H1 (cell line): ENCODE measurements around the gene LIMK2. TPM values are rescaled to one million over a fixed set of nuclear protein-coding genes. Genes with fewer than 3 reads are reported as not detected.

ENCODE experiments used
- CTCF ChIA-PET: fragments of 300-600 bp; sonication (Branson Sonifier 250); formaldehyde crosslinking; loops from one replicate; lab custom pipeline; 2021; ENCODE audit not compliant: partially characterized antibody; lab: Charles Lee
- POLR2A ChIA-PET: fragments of 300-600 bp; sonication (Branson Sonifier 250); formaldehyde crosslinking; loops from one replicate; lab custom pipeline; 2021; ENCODE audit warnings: inconsistent platforms; ENCODE audit not compliant: partially characterized antibody; lab: Charles Lee
- DNase-seq, 2 experiments: peaks; one replicate each; pipeline versions ENCODE4 v3.0.0 to v3.0.0-alpha.2; 2010 to 2022; ENCODE audit warnings: low spot score in 2 of 2, low read depth in 1 of 2, mixed read lengths in 1 of 2
- FAIRE-seq: peaks from 2 replicates; lab custom pipeline; 2011; peaks lifted over from hg19 to GRCh38; lab: Jason Lieb, UNC
- H2AFZ ChIP-seq: 2 replicates; pipeline ENCODE4 v1.8.1; 2012; ENCODE audit warnings: low read length, inconsistent platforms
- H2AK5ac ChIP-seq: 2 replicates; pipeline ENCODE4 v1.6.1; 2013; ENCODE audit warnings: low read depth, low read length
- H2BK120ac ChIP-seq: replicated peaks from 2 replicates; pipeline ENCODE3; 2013; ENCODE audit warnings: low read depth, low read length, inconsistent platforms
- H2BK12ac ChIP-seq: 2 replicates; pipeline ENCODE4 v1.6.1; 2013; ENCODE audit warnings: low read depth, low read length
- H2BK15ac ChIP-seq: 2 replicates; pipeline ENCODE4 v1.6.1; 2013; ENCODE audit warnings: low read length
- H2BK20ac ChIP-seq: 2 replicates; pipeline ENCODE4 v1.6.1; 2013; ENCODE audit warnings: low read length
- H2BK5ac ChIP-seq: 2 replicates; pipeline ENCODE4 v1.6.1; 2013; ENCODE audit warnings: low read depth, low read length
- H3K14ac ChIP-seq: 2 replicates; pipeline ENCODE4 v1.6.1; 2013; ENCODE audit warnings: inconsistent platforms; ENCODE audit not compliant: insufficient read length
- H3K18ac ChIP-seq: 2 replicates; pipeline ENCODE4 v1.6.1; 2013; ENCODE audit warnings: low read length; ENCODE audit errors: extremely low read depth
- H3K23ac ChIP-seq: 2 replicates; pipeline ENCODE4 v1.6.1; 2013; ENCODE audit warnings: inconsistent platforms; ENCODE audit not compliant: insufficient read length
- H3K23me2 ChIP-seq: 2 replicates; pipeline ENCODE4 v1.6.1; 2013; ENCODE audit warnings: low read depth, low read length
- H3K27ac ChIP-seq: 2 replicates; pipeline ENCODE4 v1.6.1; 2011; ENCODE audit warnings: low read depth, low read length, inconsistent platforms
- H3K27me3 ChIP-seq, 4 experiments: replicated peaks in 1 of 4; 1 replicate in 1 of 4; 2 replicates in 3 of 4; pipeline versions ENCODE4 v1.6.1 to v1.8.1; 2011 to 2013; ENCODE audit warnings: low read length in 3 of 4, mild to moderate bottlenecking in 3 of 4, inconsistent platforms in 2 of 4, mixed read lengths in 2 of 4, moderate library complexity in 1 of 4; ENCODE audit not compliant: control insufficient read depth in 3 of 4, insufficient read depth in 3 of 4; ENCODE audit errors: extremely low read depth in 1 of 4
- H3K36me3 ChIP-seq, 4 experiments: 2 replicates each; pipeline versions ENCODE4 v1.6.1 to v1.8.1; 2011 to 2013; ENCODE audit warnings: mild to moderate bottlenecking in 4 of 4, low read length in 3 of 4, moderate library complexity in 2 of 4, control low read depth in 1 of 4, inconsistent platforms in 1 of 4; ENCODE audit not compliant: insufficient read depth in 4 of 4, control insufficient read depth in 2 of 4
- H3K4ac ChIP-seq: replicated peaks from 2 replicates; pipeline ENCODE3; 2013; ENCODE audit warnings: low read length, low read depth, mixed read lengths, inconsistent platforms; ENCODE audit not compliant: insufficient read length
- H3K4me1 ChIP-seq, 4 experiments: replicated peaks in 1 of 4; 1 replicate in 1 of 4; 2 replicates in 3 of 4; pipeline versions ENCODE4 v1.6.1 to v1.8.1; 2011 to 2013; ENCODE audit warnings: low read length in 3 of 4, inconsistent platforms in 2 of 4, mixed read lengths in 1 of 4; ENCODE audit not compliant: insufficient read depth in 4 of 4, control insufficient read depth in 3 of 4
- H3K4me2 ChIP-seq, 2 experiments: 2 replicates each; pipeline versions ENCODE4 v1.6.1 to v1.8.1; 2011 to 2013; ENCODE audit warnings: low read depth in 2 of 2, low read length in 2 of 2, control low read depth in 1 of 2, inconsistent platforms in 1 of 2, mild to moderate bottlenecking in 1 of 2; ENCODE audit not compliant: insufficient read depth in 1 of 2
- H3K4me3 ChIP-seq, 4 experiments: fragments of 200-600, 300-600 bp in 1 of 4; sonication (generic), shearing (Covaris generic), sonication (Bioruptor Twin) in 1 of 4; 2 replicates each; pipeline versions ENCODE4 v1.5.1 to v1.8.1; 2011 to 2016; ENCODE audit warnings: low read length in 4 of 4, low read depth in 3 of 4, control low read depth in 2 of 4, inconsistent platforms in 2 of 4, mild to moderate bottlenecking in 2 of 4, mixed read lengths in 1 of 4, moderate library complexity in 1 of 4; ENCODE audit not compliant: insufficient read depth in 2 of 4; ENCODE audit errors: extremely low read depth in 1 of 4
- H3K56ac ChIP-seq: replicated peaks from 2 replicates; pipeline ENCODE3; 2013; ENCODE audit warnings: low read depth, mild to moderate bottlenecking, mixed read lengths, low read length, inconsistent platforms; ENCODE audit not compliant: insufficient read length
- H3K79me1 ChIP-seq: 2 replicates; pipeline ENCODE4 v1.6.1; 2013; ENCODE audit warnings: low read depth, low read length, control low read depth
- H3K79me2 ChIP-seq, 2 experiments: 2 replicates each; pipeline versions ENCODE4 v1.6.1 to v1.8.1; 2012 to 2013; ENCODE audit warnings: low read length in 2 of 2, mild to moderate bottlenecking in 2 of 2, inconsistent platforms in 1 of 2; ENCODE audit not compliant: insufficient read depth in 2 of 2, control insufficient read depth in 1 of 2
- H3K9ac ChIP-seq, 4 experiments: replicated peaks in 1 of 4; 1 replicate in 1 of 4; 2 replicates in 3 of 4; pipeline versions ENCODE4 v1.6.1 to v1.8.1; 2011 to 2013; ENCODE audit warnings: low read depth in 3 of 4, low read length in 3 of 4, control low read depth in 2 of 4, mild to moderate bottlenecking in 2 of 4, moderate library complexity in 2 of 4, inconsistent platforms in 1 of 4; ENCODE audit errors: extremely low read depth in 1 of 4
- H3K9me3 ChIP-seq, 2 experiments: 2 replicates each; pipeline versions ENCODE4 v1.6.1 to v1.8.1; 2012 to 2013; ENCODE audit warnings: mild to moderate bottlenecking in 2 of 2, moderate library complexity in 2 of 2, control low read depth in 1 of 2, inconsistent platforms in 1 of 2, low read depth in 1 of 2, low read length in 1 of 2, mixed read lengths in 1 of 2; ENCODE audit not compliant: insufficient read depth in 2 of 2
- H4K20me1 ChIP-seq, 2 experiments: replicated peaks in 1 of 2; 2 replicates each; pipeline versions ENCODE3 to v1.8.1; 2011 to 2013; ENCODE audit warnings: inconsistent platforms in 2 of 2, low read length in 2 of 2, mild to moderate bottlenecking in 1 of 2; ENCODE audit not compliant: insufficient read depth in 2 of 2, control insufficient read depth in 1 of 2
- H4K5ac ChIP-seq: 2 replicates; pipeline ENCODE4 v1.6.1; 2013; ENCODE audit warnings: low read length, low read depth, mixed read lengths, inconsistent platforms; ENCODE audit not compliant: insufficient read length
- H4K8ac ChIP-seq: 2 replicates; pipeline ENCODE4 v1.8.0; 2013; ENCODE audit warnings: mild to moderate bottlenecking, moderate library complexity, low read length, inconsistent platforms; ENCODE audit not compliant: insufficient read depth; ENCODE audit errors: extremely low read depth
- H4K91ac ChIP-seq: replicated peaks from 2 replicates; pipeline ENCODE3; 2013; ENCODE audit warnings: low read length, mixed read lengths, inconsistent platforms; ENCODE audit not compliant: insufficient read length
- POLR2AphosphoS5 ChIP-seq: IDR thresholded peaks from 2 replicates; pipeline ENCODE4 v1.6.1; 2011; ENCODE audit warnings: low read depth, low read length
- RBBP5 ChIP-seq: IDR thresholded peaks from 2 replicates; pipeline ENCODE4 v1.7.1; 2012; ENCODE audit warnings: low read depth, mild to moderate bottlenecking, inconsistent platforms, low read length, moderate library complexity, borderline replicate concordance
- SP1 ChIP-seq: IDR thresholded peaks from 2 replicates; pipeline ENCODE4 v1.6.1; 2011; ENCODE audit warnings: low read depth, low read length
- WGBS, 2 experiments: shearing (Covaris generic) in 1 of 2; methylation state at CpG; one replicate each; pipeline versions ENCODE4 v1.1.6 to v1.1.7; 2013 to 2015; ENCODE audit warnings: low lambda C conversion rate in 2 of 2, mixed read lengths in 2 of 2, inconsistent platforms in 1 of 2, low coverage in 1 of 2, missing lambda C conversion rate in 1 of 2; ENCODE audit not compliant: insufficient replicate concordance in 2 of 2, insufficient coverage in 1 of 2, insufficient read length in 1 of 2; ENCODE audit errors: extremely low coverage in 1 of 2, missing lambda C conversion rate in 1 of 2; 5-methylcytosine and 5-hydroxymethylcytosine counted together
- polyA plus RNA-seq, 7 experiments: library from polyadenylated mRNA; depleted of rRNA in 3 of 7; stranded (reverse) in 5 of 7; unstranded in 2 of 7; fragments of >200 nt in 5 of 7; fragments of 200-250 nt in 2 of 7; gene quantifications; 1 replicate in 5 of 7; 2 replicates in 1 of 7; 4 replicates in 1 of 7; pipeline versions ENCODE4 v1.2.1 to v1.2.3, GENCODE V29; 2011 to 2013; ENCODE audit warnings: missing spikeins in 2 of 7, mixed read lengths in 2 of 7
- total RNA-seq: library from RNA; stranded (reverse); fragmentation: NEBNext Ultra II Directional; extraction: Animal tissue kit (Norgen Biotek cat#: 25700); gene quantifications from 2 replicates; pipeline ENCODE4 v1.2.1, GENCODE V29; 2021

The LIMK2 gene
- total and polyA plus RNA-seq, 2 of the 8 experiments (the other 6 are each of a cell fraction or from before 2014, with no cell fraction given) = 13.2 to 37.6 TPM

DNA sequence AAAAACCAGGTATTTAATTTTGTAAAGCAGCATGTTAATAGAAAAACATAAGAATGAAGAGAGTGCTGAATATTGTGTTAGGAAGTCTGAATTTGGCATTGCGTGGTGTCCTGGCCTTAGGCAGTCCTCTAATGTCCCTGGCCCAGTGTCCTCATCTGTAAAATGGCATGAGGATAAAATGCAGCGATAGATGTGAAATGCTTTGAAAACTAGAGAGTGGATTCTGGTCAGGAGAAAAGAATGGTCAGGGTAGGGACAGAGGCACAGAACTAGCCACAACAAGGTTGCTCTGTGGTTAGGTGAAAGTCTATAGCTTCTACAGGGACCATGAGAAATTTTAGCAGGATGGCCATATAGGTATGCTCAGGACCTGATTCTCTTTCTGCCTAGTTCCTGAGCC, 33.2 kb upstream of the LIMK2 start:
- Histone ChIP-seq H3K9me3 (peaks cover 0 to 2% of the 10 kb centered on the region in 2 experiments; a peak in 1 of 4 replicates), H3K18ac (no peak overlapping the region), H2BK5ac (no peak overlapping the region), H3K4me1 (no peaks in the 10 kb centered on the region), H4K20me1 (peaks cover 0 to 2% of the 10 kb centered on the region in 2 experiments), H2BK120ac (no peak overlapping the region), H2AK5ac (no peak overlapping the region), H3K79me2 (no peaks in the 10 kb centered on the region; a peak in 1 of 4 replicates), H3K23ac (no peak overlapping the region), H3K27ac (no peak overlapping the region), H2BK12ac (no peak overlapping the region), H3K4me2 (no peak overlapping the region), H3K27me3 (no peaks in the 10 kb centered on the region), H4K5ac (no peak overlapping the region), H3K14ac (no peak overlapping the region), H3K23me2 (no peaks in the 10 kb centered on the region), H4K91ac (no peak overlapping the region), H2BK15ac (no peak overlapping the region), H3K56ac (no peak overlapping the region), H4K8ac (no peak overlapping the region), H2AFZ (no peak overlapping the region), H3K9ac (no peak overlapping the region), H2BK20ac (no peak overlapping the region), H3K79me1 (peaks cover 4% of the 10 kb centered on the region), H3K4ac (no peak overlapping the region), H3K4me3 (no peak overlapping the region), H3K36me3 (peaks cover 0 to 3% (median 0%) of the 10 kb centered on the region in 4 experiments; a peak in 1 of 8 replicates)
- DNase-seq (no peak), FAIRE-seq (no peak)
- 88% methylated on average over 2 of the region's 2 CpGs; no CpG with 5 or more reads in 1 of the 2 experiments for WGBS, 2 experiments
- CTCF ChIA-PET = interaction anchor here (0.6 to 1.8 kb wide), 3 partner anchors 11 to 113 kb away, joined by 3 to 5 read pairs (median 4); partner anchors contain the start of gene PIK3IP1
- POLR2A ChIA-PET = interaction anchor here (1.9 kb wide), 1 partner anchor 210 kb away, joined by 4 read pairs; the partner anchor contains the start of genes MORC2 and TUG1
- no peak for TF ChIP-seq POLR2AphosphoS5
- no peak for TF ChIP-seq RBBP5
- no peak for TF ChIP-seq SP1
